G401.6 (cell line): ENCODE results near the gene BCCIP.

Experiments used
- FAIRE-seq: peaks from 2 replicates; lab custom pipeline; 2012; peaks lifted over from hg19 to GRCh38; lab: Jason Lieb, UNC

Gene BCCIP

DNA sequence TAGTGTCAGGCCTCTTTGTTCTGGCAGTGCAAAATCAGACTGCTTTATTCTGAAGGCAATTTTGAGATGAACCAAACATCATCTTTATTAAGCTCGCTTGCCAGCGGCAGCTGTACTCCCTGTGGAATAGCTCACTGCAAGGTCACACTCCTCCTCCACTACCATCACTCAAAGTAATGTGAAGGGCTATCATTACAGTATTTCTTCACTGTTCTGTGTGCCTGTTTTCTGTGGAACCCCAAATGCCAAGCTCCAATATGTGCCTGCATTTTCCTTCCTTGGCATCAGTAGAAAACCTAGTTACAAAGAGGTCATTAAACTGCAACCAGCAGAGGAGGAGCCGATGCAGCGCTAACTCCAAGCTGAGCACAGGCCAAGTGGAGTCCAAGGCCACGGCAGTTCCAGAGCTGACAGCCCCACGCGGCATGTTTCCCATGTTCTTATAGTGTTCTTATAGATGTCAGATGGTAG lies 21.4 kb downstream of the BCCIP start:
- no peak for FAIRE-seq

DNA sequence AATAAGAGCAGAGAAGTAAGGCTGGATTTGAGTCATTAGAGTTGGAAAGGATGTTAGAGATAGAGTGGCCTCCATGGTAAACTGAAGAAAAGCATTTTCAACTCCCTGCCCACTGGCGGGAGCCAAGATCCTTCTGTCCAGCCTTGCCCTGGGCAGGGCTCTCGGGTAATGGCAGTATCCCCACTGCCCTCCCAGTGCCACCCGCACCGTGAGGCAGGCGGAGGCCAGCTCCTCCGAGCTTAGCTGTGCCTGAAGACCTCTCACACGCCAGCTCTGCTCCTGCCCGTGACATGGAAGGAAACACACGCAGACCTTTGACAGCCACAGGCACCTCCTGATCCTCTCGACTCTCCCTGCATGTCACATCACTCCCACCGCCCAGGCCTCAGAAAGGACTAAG lies 22.3 kb downstream of the BCCIP start:
- no peak for FAIRE-seq

GRCh38 chr10:125846894-125847293 lies 23.5 kb downstream of the BCCIP start:
- no peak for FAIRE-seq

- FAIRE-seq = no peak
These were observed 25.0 kb downstream of the BCCIP start for GRCh38 chr10:125848371-125848770.

DNA sequence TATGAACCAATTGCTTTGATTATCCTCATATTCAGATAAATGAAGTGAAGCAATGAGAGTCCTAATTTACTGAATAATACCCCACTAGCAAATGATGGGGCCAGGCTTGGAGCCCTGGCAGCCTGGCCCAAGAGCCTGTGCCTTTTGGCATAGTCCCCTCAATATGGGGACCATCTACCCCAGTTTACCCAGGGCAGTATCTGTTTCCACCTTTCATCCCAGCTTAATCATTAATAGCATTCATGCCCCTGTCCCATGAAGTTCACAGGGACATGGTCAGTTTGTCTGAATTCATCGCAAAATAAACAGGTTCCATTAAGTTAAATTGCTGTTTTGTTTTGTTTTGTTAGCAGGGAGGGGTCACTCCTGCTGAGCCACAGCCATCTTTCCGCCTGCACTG lies 25.5 kb downstream of the BCCIP start:
- FAIRE-seq = no peak

DNA sequence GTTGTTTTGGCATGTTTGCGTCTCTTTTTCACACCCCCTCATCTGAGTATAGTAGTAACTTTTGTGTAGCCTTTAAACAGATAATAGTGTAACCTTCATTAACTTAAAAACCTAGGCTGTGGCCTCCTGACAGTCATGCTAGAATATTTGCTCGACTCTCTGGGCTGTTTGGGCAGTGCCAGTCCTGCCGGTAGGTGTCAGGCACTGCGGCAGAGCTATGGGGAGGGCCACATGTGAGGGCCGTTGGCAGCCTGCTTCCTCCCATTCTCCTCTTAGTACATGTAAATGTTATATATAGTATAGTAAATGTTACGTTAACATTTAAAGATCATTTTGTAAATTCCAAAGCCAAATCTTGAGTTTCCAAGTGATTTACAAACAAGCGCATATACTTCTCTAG lies 26.1 kb downstream of the BCCIP start:
- no peak for FAIRE-seq

DNA sequence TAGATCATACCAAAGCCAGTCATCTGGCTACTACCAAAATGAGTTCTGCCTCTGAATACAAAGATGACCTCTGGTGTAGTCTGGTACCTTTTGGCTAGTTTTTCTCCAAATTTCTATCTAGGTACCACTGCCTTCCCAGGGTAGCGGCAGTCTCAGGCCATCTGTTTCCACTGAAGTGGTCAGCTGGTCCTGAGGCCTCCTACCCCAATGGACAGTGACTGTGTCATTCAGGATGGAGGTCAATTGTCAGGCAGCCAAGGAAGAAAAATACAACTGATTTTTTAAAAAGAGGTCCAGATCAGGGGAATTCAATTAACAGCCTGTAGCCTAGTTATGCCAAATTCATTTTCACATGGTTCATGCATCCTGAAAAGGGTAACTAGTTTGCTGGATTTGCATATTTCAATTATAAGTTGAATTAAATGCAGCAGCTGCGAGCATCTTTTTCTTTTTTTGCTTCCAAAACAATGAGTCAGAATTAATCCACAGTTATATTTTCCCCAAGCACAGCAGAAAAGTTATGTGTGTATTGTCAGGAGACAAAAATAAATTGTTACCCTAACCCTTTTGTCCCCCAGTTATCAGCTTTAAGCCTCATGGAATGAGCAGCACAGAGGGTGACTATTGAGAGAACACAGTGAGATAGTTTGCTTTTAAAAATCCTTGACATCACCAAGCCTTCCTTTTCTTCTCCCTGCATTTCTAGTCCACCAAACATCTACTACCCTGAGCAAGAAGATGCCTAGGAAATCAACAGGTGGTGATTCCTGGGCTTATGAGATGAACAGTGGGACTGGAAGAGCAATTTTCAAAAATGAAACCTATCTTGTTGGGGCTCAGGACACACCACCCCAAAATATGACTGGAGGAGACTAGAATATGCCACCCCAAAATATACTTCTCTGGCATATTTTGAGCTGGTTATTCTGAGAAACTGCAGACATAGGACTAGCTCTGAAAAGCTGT lies 27.7 kb downstream of the BCCIP start:
- FAIRE-seq = no peak

- FAIRE-seq = no peak
These were observed 29.1 kb downstream of the BCCIP start for GRCh38 chr10:125852487-125852886.

DNA sequence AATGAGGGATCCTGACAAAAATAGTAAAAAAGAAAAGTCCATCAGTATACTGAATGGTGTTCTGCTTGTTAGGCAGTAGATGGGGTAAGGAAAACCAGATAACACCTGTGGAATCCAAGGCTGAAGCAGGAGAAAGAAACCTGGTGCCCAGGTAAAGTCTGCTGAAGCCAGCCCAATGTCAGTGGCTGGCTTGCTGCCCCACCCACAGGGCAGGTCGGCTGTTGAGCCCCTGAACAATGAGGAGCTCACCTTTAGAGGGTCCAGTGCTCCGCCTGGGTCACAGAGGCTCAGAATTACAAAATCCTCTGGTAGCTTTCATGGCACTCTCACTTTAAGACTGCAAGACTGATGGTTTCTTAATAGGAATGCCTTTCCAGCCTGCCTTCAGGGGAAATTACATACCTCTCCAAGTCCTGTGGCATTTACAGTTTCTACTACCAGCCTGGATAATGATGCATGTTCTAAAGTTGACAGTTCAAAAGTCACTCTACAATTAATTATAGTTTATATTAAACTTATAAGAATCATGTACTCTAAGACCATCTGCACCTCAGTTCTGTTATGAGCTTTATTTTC lies 33.9 kb downstream of the BCCIP start:
- no peak for FAIRE-seq

- FAIRE-seq = no peak
These were observed 35.9 kb downstream of the BCCIP start for GRCh38 chr10:125859128-125859817.

- FAIRE-seq = no peak
These were observed 41.8 kb downstream of the BCCIP start for GRCh38 chr10:125865120-125865519.

DNA sequence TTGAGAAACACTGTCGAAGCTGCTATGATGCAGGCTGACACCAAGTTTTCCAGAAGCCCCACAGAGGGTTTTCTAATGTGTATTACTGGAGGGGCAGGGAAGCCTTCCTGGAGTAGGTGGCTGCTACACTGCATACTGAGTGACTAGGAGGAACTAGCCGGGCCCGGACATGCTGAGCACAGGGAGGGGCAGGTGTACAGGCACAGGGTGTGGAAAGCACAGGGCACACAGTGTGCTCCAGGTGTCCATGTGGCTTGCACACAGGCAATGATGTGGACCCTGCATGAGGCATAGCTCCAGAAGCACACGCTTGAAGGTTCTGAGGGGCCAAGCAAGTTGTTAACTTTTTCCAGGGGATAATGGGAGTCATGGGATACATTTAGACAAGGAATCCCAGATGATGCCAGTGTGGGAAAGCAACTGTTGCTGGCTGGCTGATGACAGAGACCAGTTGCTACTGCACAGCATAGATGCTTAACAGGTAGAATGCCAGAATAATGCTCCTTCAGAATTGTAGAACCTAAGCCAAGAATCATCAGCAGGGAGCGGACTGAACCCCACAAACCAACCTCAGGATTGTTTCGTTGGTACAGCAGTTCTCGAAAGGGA lies 43.2 kb downstream of the BCCIP start:
- FAIRE-seq = no peak

GRCh38 chr10:125868372-125868975 lies 45.1 kb downstream of the BCCIP start:
- FAIRE-seq = peak; percentile 93

DNA sequence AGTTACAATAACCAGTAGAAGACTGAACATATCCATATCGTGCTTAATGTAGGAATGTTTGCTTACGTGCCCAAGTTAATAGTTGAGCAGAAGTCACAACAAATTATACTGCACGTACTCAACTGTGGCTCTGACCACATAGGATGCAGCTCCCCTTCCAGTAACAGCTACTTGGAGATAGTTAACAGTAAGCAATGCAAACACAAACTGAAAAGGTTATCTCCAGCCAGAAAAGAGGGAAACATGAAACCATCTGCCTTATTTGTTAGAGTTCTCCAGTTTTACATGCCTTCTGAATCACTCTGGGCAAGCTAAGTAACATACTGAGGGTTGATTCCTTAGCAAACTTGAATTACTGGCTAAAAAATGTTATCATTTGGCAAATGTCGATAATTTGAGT lies 48.0 kb downstream of the BCCIP start:
- no peak for FAIRE-seq

DNA sequence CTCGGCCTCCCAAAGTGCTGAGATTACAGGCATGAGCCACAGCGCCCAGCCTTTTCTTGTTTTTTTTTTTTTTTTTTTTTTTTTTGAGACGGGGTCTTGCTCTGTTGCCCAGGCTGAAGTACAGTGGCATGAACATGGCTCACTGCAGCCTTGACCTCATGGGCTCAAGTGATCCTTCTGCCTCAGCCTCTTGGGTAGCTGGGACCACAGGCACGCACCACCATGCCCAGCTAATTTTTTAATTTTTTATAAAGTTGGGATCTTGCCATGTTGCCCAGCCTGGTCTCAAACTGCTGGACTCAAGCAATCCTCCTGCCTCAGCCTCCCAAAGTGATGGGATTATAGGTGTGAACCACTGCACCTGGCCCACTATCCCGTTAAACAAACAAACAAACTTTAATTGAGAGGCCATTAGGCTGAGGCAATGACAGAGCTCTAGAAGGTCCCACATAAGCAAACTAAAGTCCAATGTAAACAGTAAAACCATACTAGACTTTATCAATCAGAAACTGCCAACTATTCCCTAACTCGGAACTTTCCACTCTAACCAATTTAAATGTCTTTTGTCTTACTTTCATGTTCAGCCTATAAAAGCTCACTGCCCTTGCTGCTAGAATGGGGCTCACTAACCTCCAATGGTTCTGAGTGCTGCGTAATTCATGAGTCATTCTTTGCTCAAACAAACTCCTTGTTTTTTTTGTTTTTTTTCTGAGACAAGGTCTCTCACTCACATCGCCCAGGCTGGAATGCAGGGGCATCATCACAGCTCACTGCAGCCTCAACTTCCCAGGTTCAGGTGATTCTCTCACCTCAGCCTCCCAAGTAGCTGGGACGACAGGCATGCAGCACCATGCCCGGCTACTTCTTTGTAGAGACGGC lies 55.9 kb downstream of the BCCIP start:
- FAIRE-seq = no peak

GRCh38 chr10:125880719-125881118 lies 57.4 kb downstream of the BCCIP start:
- no peak for FAIRE-seq

DNA sequence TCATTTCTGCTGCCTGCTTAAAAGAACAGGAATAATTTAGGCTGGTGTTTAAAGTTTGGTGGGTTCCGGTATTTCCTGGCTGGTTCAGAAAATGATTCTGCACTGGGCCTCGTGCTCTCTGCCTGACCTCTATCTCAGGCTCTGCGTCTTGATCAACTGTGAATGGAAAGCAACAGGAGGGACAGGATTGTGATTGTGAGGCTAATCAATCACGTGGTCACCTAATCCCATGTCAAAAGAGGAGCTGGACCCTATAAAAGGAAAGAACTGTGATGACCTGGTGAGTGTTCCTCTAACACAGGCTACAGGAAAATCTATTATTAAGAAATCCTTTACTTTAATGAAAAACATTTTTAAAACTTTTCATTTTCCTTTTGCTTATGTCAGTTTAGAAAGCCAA lies 57.8 kb downstream of the BCCIP start, which contains the start of gene DHX32:
TSS of gene DHX32 (minus strand) at position 101 of the 400 bp plus-strand sequence. CDS start 468 bp downstream, outside the sequence.
- FAIRE-seq = no peak

DNA sequence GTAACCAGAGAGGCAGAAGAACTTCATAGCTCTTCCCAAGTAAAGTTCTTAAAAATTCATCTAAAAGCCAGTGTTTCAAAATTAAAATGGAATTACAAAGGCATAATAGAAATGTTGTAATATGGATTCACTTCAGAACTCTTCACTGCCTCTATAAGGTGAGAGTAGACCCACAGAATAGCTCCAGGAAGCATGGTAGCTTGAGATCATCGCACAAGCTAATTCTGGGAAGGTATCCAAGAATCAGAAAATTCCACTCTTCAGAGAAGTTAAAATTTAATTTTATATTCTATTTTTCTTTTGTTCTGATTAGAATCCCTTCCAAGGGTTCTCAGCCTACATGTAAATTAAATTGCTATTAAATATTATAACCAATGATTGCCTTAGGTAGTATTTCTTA lies 59.2 kb downstream of the BCCIP start:
- no peak for FAIRE-seq

- no peak for FAIRE-seq
These were observed 59.9 kb downstream of the BCCIP start for GRCh38 chr10:125883211-125883610.
